Measurements from ENCODE around the gene MAGEA6.
"Not testable (repeated sequence)": the region's sequence is repeated elsewhere in the genome, so short reads cannot be mapped to it uniquely, and the experiment has no call there.

The MAGEA6 gene

GRCh38 chrX:152813206-152813605, 43.7 kb upstream of the MAGEA6 start:
- intact Hi-C loops (cut with DNase I; ENCODE audit: low total_unique reads) = no loop called here
- H3K27ac ChIP-seq = no peak overlapping the region
- H3K9me3 ChIP-seq = no peaks in the 10 kb centered on the region
- no peaks in the 10 kb centered on the region for H3K36me3 ChIP-seq
- TF ChIP-seq, protein P1, sequence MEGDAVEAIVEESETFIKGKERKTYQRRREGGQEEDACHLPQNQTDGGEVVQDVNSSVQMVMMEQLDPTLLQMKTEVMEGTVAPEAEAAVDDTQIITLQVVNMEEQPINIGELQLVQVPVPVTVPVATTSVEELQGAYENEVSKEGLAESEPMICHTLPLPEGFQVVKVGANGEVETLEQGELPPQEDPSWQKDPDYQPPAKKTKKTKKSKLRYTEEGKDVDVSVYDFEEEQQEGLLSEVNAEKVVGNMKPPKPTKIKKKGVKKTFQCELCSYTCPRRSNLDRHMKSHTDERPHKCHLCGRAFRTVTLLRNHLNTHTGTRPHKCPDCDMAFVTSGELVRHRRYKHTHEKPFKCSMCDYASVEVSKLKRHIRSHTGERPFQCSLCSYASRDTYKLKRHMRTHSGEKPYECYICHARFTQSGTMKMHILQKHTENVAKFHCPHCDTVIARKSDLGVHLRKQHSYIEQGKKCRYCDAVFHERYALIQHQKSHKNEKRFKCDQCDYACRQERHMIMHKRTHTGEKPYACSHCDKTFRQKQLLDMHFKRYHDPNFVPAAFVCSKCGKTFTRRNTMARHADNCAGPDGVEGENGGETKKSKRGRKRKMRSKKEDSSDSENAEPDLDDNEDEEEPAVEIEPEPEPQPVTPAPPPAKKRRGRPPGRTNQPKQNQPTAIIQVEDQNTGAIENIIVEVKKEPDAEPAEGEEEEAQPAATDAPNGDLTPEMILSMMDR (IDR thresholded peaks at IDR 0.05) = no peak
- H3K27me3 ChIP-seq = no peaks in the 10 kb centered on the region
- no peaks in the 10 kb centered on the region for H3K4me1 ChIP-seq
- H3K4me3 ChIP-seq = no peak overlapping the region
- no peak for DNase-seq

DNA sequence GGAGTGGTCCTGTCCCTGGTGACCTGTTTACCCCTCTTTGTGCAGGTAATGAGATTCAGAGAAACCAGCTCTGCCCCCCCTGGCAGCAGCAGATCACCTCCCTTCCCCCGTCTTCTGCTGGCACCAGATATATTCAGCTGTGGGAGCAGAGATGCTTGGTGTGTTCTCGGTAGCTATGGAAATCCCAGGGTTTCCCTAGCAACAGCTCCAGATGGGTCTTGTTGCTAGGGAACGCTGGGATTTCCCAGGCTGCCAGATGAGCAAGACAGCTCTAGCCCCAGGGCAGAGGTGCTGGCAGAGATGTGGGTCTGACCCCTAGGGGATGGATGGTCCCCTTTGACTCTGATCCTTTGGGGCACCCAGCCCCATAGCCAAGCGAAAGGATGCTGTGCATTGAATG, 40.9 kb upstream of the MAGEA6 start:
- H3K36me3 ChIP-seq = no peaks in the 10 kb centered on the region
- H3K27me3 ChIP-seq = no peaks in the 10 kb centered on the region
- H3K27ac ChIP-seq = no peak overlapping the region
- H3K4me1 ChIP-seq = no peaks in the 10 kb centered on the region
- TF ChIP-seq, protein P1 (IDR thresholded peaks at IDR 0.05) = no peak
- no peak overlapping the region for H3K4me3 ChIP-seq
- intact Hi-C loops (cut with DNase I; ENCODE audit: low total_unique reads) = no loop called here
- no peak for DNase-seq
- H3K9me3 ChIP-seq = no peaks in the 10 kb centered on the region

DNA sequence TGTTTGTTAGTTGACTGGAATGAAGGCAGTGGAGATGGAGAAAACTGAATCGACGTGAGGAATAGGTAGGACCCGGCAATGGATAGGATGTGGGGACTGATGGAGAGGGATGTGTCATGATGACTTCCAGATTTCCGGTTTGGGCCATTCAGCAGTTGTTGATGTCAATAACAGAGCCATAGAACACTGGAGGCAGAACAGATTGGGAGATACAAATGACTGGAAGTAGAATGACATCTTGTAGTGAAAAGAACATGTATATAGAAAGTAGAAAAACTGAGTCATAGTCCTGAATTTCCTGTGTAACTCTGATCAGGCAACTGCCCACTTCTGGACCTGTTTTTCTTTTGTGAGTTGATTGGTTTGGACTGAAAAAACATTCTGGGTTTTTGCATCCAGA, 36.5 kb upstream of the MAGEA6 start:
- H3K27me3 ChIP-seq = no peaks in the 10 kb centered on the region
- intact Hi-C loops (cut with DNase I; ENCODE audit: low total_unique reads) = no loop called here

GRCh38 chrX:152798945-152799344, 29.5 kb upstream of the MAGEA6 start:
- intact Hi-C loops (cut with DNase I; ENCODE audit: low total_unique reads) = no loop called here
- TF ChIP-seq, protein P1 (IDR thresholded peaks at IDR 0.05) = no peak
- H3K4me3 ChIP-seq = no peak overlapping the region
- no peaks in the 10 kb centered on the region for H3K9me3 ChIP-seq
- no peak for DNase-seq
- no peaks in the 10 kb centered on the region for H3K4me1 ChIP-seq
- no peaks in the 10 kb centered on the region for H3K27me3 ChIP-seq
- no peaks in the 10 kb centered on the region for H3K36me3 ChIP-seq
- no peak overlapping the region for H3K27ac ChIP-seq

More for the DNA sequence above, 36.5 kb upstream of the MAGEA6 start:
- H3K27ac ChIP-seq = no peak overlapping the region
- no peak overlapping the region for H3K4me3 ChIP-seq
- TF ChIP-seq, protein P1 (IDR thresholded peaks at IDR 0.05) = no peak
- DNase-seq = no peak
- no peaks in the 10 kb centered on the region for H3K36me3 ChIP-seq
- no peaks in the 10 kb centered on the region for H3K9me3 ChIP-seq
- no peaks in the 10 kb centered on the region for H3K4me1 ChIP-seq

DNA sequence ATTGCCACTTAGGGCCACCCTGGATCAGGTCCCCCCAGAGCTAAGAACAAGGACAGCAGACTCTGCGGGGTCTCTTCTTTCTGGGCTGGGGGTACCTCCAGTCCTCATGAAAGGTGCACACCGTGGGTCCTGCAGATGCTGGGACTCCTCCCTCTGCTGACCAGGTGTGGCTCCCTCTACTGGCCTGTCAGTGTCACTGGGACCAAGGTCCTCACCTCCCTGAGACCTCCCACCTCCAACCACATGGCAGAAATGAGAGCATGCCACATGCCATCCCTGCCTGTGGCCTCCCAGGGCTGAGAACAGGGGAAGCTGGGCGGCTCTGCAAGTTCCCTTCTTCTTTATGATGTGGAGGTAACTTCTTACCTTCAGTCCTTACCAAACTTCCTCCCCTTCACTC, 17.6 kb upstream of the MAGEA6 start:
- H3K27me3 ChIP-seq = not testable (repeated sequence)

GRCh38 chrX:152766562-152766961, 2.9 kb downstream of the MAGEA6 start:
- H3K4me1 ChIP-seq; DNase-seq; H3K36me3 ChIP-seq; H3K27me3 ChIP-seq; H3K27ac ChIP-seq; H3K9me3 ChIP-seq; H3K4me3 ChIP-seq; intact Hi-C loops (cut with DNase I; ENCODE audit: low total_unique reads): not testable (repeated sequence)

More for the DNA sequence above, 17.6 kb upstream of the MAGEA6 start:
- H3K4me1 ChIP-seq; H3K36me3 ChIP-seq; H3K27ac ChIP-seq; H3K4me3 ChIP-seq; DNase-seq; intact Hi-C loops (cut with DNase I; ENCODE audit: low total_unique reads); H3K9me3 ChIP-seq: not testable (repeated sequence)

GRCh38 chrX:152761582-152761981, 7.9 kb downstream of the MAGEA6 start:
- intact Hi-C loops (cut with DNase I; ENCODE audit: low total_unique reads); H3K4me1 ChIP-seq; H3K9me3 ChIP-seq; H3K27me3 ChIP-seq; H3K4me3 ChIP-seq; DNase-seq; H3K36me3 ChIP-seq; H3K27ac ChIP-seq: not testable (repeated sequence)

DNA sequence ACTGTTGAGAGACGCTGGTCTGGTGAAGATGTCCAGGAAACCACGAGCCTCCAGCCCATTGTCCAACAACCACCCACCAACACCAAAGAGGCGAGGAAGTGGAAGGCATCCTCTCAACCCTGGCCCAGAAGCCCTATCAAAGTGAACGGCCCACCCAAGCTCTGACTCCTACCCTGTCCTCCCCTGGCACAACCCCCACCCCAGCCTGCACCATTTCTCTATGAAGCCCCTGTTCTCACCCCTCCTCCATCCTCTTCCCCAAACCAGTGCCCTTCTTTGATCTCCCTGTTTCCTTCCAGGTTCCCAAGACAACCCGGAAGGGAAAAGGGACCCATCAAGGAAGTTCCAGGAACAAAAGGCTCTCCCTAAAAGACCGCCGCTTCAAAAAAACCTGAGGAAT, 9.9 kb downstream of the MAGEA6 start:
- H3K4me1 ChIP-seq; H3K27me3 ChIP-seq; intact Hi-C loops (cut with DNase I; ENCODE audit: low total_unique reads); H3K4me3 ChIP-seq; DNase-seq; H3K27ac ChIP-seq; H3K9me3 ChIP-seq; H3K36me3 ChIP-seq: not testable (repeated sequence)

GRCh38 chrX:152758918-152759317, 10.6 kb downstream of the MAGEA6 start, which contains the start of gene CSAG3:
Gene CSAG3, plus strand, starts transcription at chrX:152759218.
- H3K4me3 ChIP-seq; intact Hi-C loops (cut with DNase I; ENCODE audit: low total_unique reads); H3K27ac ChIP-seq; H3K9me3 ChIP-seq; DNase-seq; H3K4me1 ChIP-seq; H3K27me3 ChIP-seq; H3K36me3 ChIP-seq: not testable (repeated sequence)

- H3K27me3 ChIP-seq; H3K4me3 ChIP-seq; H3K4me1 ChIP-seq; DNase-seq; H3K9me3 ChIP-seq; intact Hi-C loops (cut with DNase I; ENCODE audit: low total_unique reads); H3K27ac ChIP-seq; H3K36me3 ChIP-seq: not testable (repeated sequence)
Observed at GRCh38 chrX:152754871-152755270, 14.6 kb downstream of the MAGEA6 start.
